PFSK-1 (cell line): ENCODE measurements around the gene LGALS8.

ENCODE experiments used
- POLR2AphosphoS5 ChIP-seq: IDR thresholded peaks from 2 replicates; pipeline ENCODE4 v1.6.1; 2012; ENCODE audit warnings: low read depth, mild to moderate bottlenecking, control low read depth, low read length, moderate library complexity
- SIN3A ChIP-seq: IDR thresholded peaks from 2 replicates; pipeline ENCODE4 v1.6.1; 2012; ENCODE audit warnings: mild to moderate bottlenecking, low read length, moderate library complexity, borderline replicate concordance; ENCODE audit not compliant: insufficient read depth
- TF ChIP-seq, protein P1 (sequence below), 2 experiments: IDR thresholded peaks; 2 replicates each; pipeline versions ENCODE4 v1.6.1 to v1.8.0; 2011 to 2012; ENCODE audit warnings: low read depth in 2 of 2, low read length in 2 of 2, control low read depth in 1 of 2, inconsistent platforms in 1 of 2, mild to moderate bottlenecking in 1 of 2, moderate library complexity in 1 of 2; ENCODE audit not compliant: insufficient read depth in 1 of 2

DNA sequence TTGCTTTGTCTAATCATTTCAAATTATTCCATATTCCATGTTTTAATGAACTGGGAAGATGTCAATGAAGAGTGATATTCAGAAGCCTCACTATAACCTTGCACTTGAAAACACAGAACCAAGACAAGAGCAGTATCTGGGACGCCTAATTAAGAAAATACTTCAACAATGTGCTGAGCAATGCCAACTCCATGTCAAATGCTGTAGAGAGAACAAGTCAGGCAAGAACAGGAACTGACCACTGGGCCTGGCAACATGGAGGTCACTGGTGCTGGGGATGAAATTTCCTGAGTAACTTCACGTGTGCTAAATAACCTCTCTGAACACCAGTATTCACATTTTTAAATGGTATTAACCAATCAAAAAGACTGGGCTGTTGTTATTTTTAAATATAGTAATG lies 57.7 kb downstream of the LGALS8 start:
- TF ChIP-seq POLR2AphosphoS5 (no peak), SIN3A (no peak)
- TF ChIP-seq, protein P1, sequence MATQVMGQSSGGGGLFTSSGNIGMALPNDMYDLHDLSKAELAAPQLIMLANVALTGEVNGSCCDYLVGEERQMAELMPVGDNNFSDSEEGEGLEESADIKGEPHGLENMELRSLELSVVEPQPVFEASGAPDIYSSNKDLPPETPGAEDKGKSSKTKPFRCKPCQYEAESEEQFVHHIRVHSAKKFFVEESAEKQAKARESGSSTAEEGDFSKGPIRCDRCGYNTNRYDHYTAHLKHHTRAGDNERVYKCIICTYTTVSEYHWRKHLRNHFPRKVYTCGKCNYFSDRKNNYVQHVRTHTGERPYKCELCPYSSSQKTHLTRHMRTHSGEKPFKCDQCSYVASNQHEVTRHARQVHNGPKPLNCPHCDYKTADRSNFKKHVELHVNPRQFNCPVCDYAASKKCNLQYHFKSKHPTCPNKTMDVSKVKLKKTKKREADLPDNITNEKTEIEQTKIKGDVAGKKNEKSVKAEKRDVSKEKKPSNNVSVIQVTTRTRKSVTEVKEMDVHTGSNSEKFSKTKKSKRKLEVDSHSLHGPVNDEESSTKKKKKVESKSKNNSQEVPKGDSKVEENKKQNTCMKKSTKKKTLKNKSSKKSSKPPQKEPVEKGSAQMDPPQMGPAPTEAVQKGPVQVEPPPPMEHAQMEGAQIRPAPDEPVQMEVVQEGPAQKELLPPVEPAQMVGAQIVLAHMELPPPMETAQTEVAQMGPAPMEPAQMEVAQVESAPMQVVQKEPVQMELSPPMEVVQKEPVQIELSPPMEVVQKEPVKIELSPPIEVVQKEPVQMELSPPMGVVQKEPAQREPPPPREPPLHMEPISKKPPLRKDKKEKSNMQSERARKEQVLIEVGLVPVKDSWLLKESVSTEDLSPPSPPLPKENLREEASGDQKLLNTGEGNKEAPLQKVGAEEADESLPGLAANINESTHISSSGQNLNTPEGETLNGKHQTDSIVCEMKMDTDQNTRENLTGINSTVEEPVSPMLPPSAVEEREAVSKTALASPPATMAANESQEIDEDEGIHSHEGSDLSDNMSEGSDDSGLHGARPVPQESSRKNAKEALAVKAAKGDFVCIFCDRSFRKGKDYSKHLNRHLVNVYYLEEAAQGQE (IDR thresholded peaks at IDR 0.05; ENCODE audit: insufficient read depth in 1 of 2, low read depth in 2 of 2, low read length in 2 of 2): no peak
